DOHH2 (cell line): Measurements from ENCODE around the gene NAT8L.

Experiments used
- H3F3A ChIP-seq: fragments of 200-600 bp; sonication (generic), shearing (Covaris generic); 2 replicates; pipeline ENCODE4 v1.6.0; 2016; ENCODE audit warnings: antibody characterized with exemption, mild to moderate bottlenecking; ENCODE audit not compliant: control insufficient read depth, insufficient read depth
- H3K27ac ChIP-seq: fragments of 200-600 bp; sonication (generic); 2 replicates; pipeline ENCODE4 v1.5.1; 2014; ENCODE audit warnings: low read depth, mild to moderate bottlenecking, low read length, moderate library complexity
- H3K27me3 ChIP-seq: fragments of 200-600 bp; sonication (generic); 2 replicates; pipeline ENCODE4 v1.6.1; 2014; ENCODE audit warnings: mild to moderate bottlenecking, low read length, mixed read lengths; ENCODE audit not compliant: control insufficient read depth
- H3K36me3 ChIP-seq: fragments of 200-600 bp; sonication (generic); 2 replicates; pipeline ENCODE4 v1.6.1; 2014; ENCODE audit warnings: mild to moderate bottlenecking, low read length, moderate library complexity, mixed read lengths; ENCODE audit not compliant: control insufficient read depth
- H3K4me1 ChIP-seq: fragments of 200-600 bp; sonication (generic); 2 replicates; pipeline ENCODE4 v1.6.1; 2014; ENCODE audit warnings: mild to moderate bottlenecking, low read length, mixed read lengths; ENCODE audit not compliant: control insufficient read depth
- H3K4me2 ChIP-seq: fragments of 200-600 bp; sonication (generic); 2 replicates; pipeline ENCODE4 v1.6.0; 2014; ENCODE audit warnings: mild to moderate bottlenecking, low read length, moderate library complexity
- H3K4me3 ChIP-seq: fragments of 200-600 bp; sonication (generic); 2 replicates; pipeline ENCODE4 v1.5.1; 2014; ENCODE audit warnings: mild to moderate bottlenecking, low read length, mixed read lengths
- H3K79me2 ChIP-seq: fragments of 200-600 bp; sonication (generic); 2 replicates; pipeline ENCODE4 v1.6.1; 2014; ENCODE audit warnings: mild to moderate bottlenecking, low read length, mixed read lengths; ENCODE audit not compliant: control insufficient read depth
- H3K9me2 ChIP-seq: fragments of 200-600 bp; sonication (generic); replicated peaks from 2 replicates; pipeline ENCODE4 v1.6.1; 2014; ENCODE audit warnings: mild to moderate bottlenecking, low read length, mixed read lengths; ENCODE audit not compliant: control insufficient read depth
- H3K9me3 ChIP-seq: fragments of 200-600 bp; sonication (generic); 2 replicates; pipeline ENCODE4 v1.6.1; 2014; ENCODE audit warnings: antibody characterized with exemption, low read length, mixed read lengths; ENCODE audit not compliant: control insufficient read depth, insufficient read depth
- H4K20me1 ChIP-seq: fragments of 200-600 bp; sonication (generic); 2 replicates; pipeline ENCODE4 v1.6.0; 2014; ENCODE audit warnings: low read depth, mild to moderate bottlenecking, antibody characterized with exemption, low read length, moderate library complexity; ENCODE audit not compliant: control insufficient read depth, insufficient read depth
- CTCF ChIP-seq: fragments of 200-600 bp; sonication (generic); IDR thresholded peaks from one replicate; pipeline ENCODE4 v1.5.1; 2014; ENCODE audit warnings: antibody characterized with exemption, mild to moderate bottlenecking, low read depth, low read length; ENCODE audit not compliant: poor library complexity, severe bottlenecking
- EZH2phosphoT487 ChIP-seq: fragments of 200-600 bp; sonication (generic); IDR thresholded peaks from 2 replicates; pipeline ENCODE4 v1.6.1; 2017; ENCODE audit warnings: borderline replicate concordance, mild to moderate bottlenecking, antibody characterized with exemption, low read length, moderate library complexity, mixed read lengths

The NAT8L gene

GRCh38 chr4:2080429-2081300, 21.5 kb downstream of the NAT8L start:
- no peaks in the 10 kb centered on the region for H3K9me3 ChIP-seq
- H3F3A ChIP-seq: no peaks in the 10 kb centered on the region
- 0 out of 2 replicates have a peak, but pooled peaks cover 3% of the 10 kb centered on the region for H3K27me3 ChIP-seq
- no peak overlapping the region for H3K4me2 ChIP-seq
- no peaks in the 10 kb centered on the region for H3K36me3 ChIP-seq
- H3K9me2 ChIP-seq: no peaks in the 10 kb centered on the region
- TF ChIP-seq EZH2phosphoT487 (no peak), CTCF (no peak)
- no peak overlapping the region for H3K4me3 ChIP-seq
- H3K27ac ChIP-seq: no peak overlapping the region
- H4K20me1 ChIP-seq: no peaks in the 10 kb centered on the region
- H3K79me2 ChIP-seq: no peaks in the 10 kb centered on the region
- no peaks in the 10 kb centered on the region for H3K4me1 ChIP-seq

- Histone ChIP-seq H3K9me2 (no peaks in the 10 kb centered on the region), H3K27me3 (peaks cover 3% of the 10 kb centered on the region; the same call in 1 of the 2 replicates), H3K4me1 (no peaks in the 10 kb centered on the region), H3K27ac (no peak overlapping the region), H3K79me2 (no peaks in the 10 kb centered on the region), H4K20me1 (no peaks in the 10 kb centered on the region), H3K4me3 (no peak overlapping the region), H3K36me3 (no peaks in the 10 kb centered on the region), H3K9me3 (no peaks in the 10 kb centered on the region), H3F3A (no peaks in the 10 kb centered on the region), H3K4me2 (no peak overlapping the region)
- TF ChIP-seq CTCF: no peak
- TF ChIP-seq EZH2phosphoT487: no peak
These were observed 22.4 kb downstream of the NAT8L start for GRCh38 chr4:2081540-2081939.

GRCh38 chr4:2082118-2082517, 23.0 kb downstream of the NAT8L start:
- H3K79me2 ChIP-seq: no peaks in the 10 kb centered on the region
- H3F3A ChIP-seq: no peaks in the 10 kb centered on the region
- no peak overlapping the region for H3K4me2 ChIP-seq
- H4K20me1 ChIP-seq: no peaks in the 10 kb centered on the region
- H3K27me3 ChIP-seq: peaks cover 6% of the 10 kb centered on the region; the same call in 1 of the 2 replicates
- no peak for TF ChIP-seq CTCF
- no peak for TF ChIP-seq EZH2phosphoT487
- H3K9me3 ChIP-seq: no peaks in the 10 kb centered on the region
- H3K36me3 ChIP-seq: no peaks in the 10 kb centered on the region
- H3K4me1 ChIP-seq: no peaks in the 10 kb centered on the region
- no peak overlapping the region for H3K27ac ChIP-seq
- no peak overlapping the region for H3K4me3 ChIP-seq
- H3K9me2 ChIP-seq: no peaks in the 10 kb centered on the region
